GM23338 (cell line): ENCODE measurements around the gene CACNA1G. TPM values are rescaled to one million over a fixed set of nuclear protein-coding genes. Genes with fewer than 3 reads are reported as not detected.

Experiments used
- ATAC-seq: fragments of 200-7000 bp; cut with Tn5 transposase; 3 replicates; pipeline ENCODE4 v1.9.1; 2020
- DNase-seq: peaks from one replicate; pipeline ENCODE4 v3.0.0-alpha.2; 2015; ENCODE audit warnings: low spot score
- H2AFZ ChIP-seq: fragments of 200-600 bp; sonication (generic); 2 replicates; pipeline ENCODE4 v1.8.0; 2016; ENCODE audit warnings: antibody characterized with exemption, mild to moderate bottlenecking, moderate library complexity
- H3F3A ChIP-seq: fragments of 200-600 bp; sonication (generic); replicated peaks from 2 replicates; pipeline ENCODE4 v1.8.0; 2017; ENCODE audit warnings: antibody characterized with exemption, mixed run types, low read depth
- H3K27ac ChIP-seq: fragments of 200-600 bp; sonication (generic); 2 replicates; pipeline ENCODE4 v1.6.1; 2016; ENCODE audit warnings: low read depth
- H3K27me3 ChIP-seq: fragments of 200-600 bp; sonication (generic); 2 replicates; pipeline ENCODE4 v1.8.0; 2016; ENCODE audit warnings: mild to moderate bottlenecking, mixed run types, moderate library complexity; ENCODE audit not compliant: insufficient read depth
- H3K36me3 ChIP-seq: fragments of 200-600 bp; sonication (generic); 2 replicates; pipeline ENCODE4 v1.8.0; 2016; ENCODE audit warnings: mild to moderate bottlenecking; ENCODE audit not compliant: insufficient read depth
- H3K4me1 ChIP-seq: fragments of 200-600 bp; sonication (generic); 2 replicates; pipeline ENCODE4 v1.8.0; 2016; ENCODE audit warnings: mild to moderate bottlenecking, moderate library complexity; ENCODE audit not compliant: insufficient read depth
- H3K4me2 ChIP-seq: fragments of 200-600 bp; sonication (generic); 2 replicates; pipeline ENCODE4 v1.7.1; 2017; ENCODE audit warnings: mixed run types
- H3K4me3 ChIP-seq: fragments of 200-600 bp; sonication (generic); 2 replicates; pipeline ENCODE4 v1.6.1; 2016; ENCODE audit warnings: mixed run types
- H3K79me2 ChIP-seq: fragments of 200-600 bp; sonication (generic); replicated peaks from 2 replicates; pipeline ENCODE4 v1.8.0; 2017; ENCODE audit warnings: mild to moderate bottlenecking; ENCODE audit not compliant: insufficient read depth
- H3K9me2 ChIP-seq: fragments of 200-600 bp; sonication (generic); 2 replicates; pipeline ENCODE4 v1.8.0; 2017; ENCODE audit not compliant: insufficient read depth
- H4K20me1 ChIP-seq: fragments of 200-600 bp; sonication (generic); replicated peaks from 2 replicates; pipeline ENCODE4 v1.8.0; 2017; ENCODE audit warnings: mild to moderate bottlenecking; ENCODE audit not compliant: insufficient read depth
- H3K27ac Mint-ChIP-seq: 2 replicates; pipeline ENCODE4 v1.8.0; 2020; ENCODE audit warnings: inconsistent platforms, mild to moderate bottlenecking, moderate library complexity, mixed read lengths
- H3K27me3 Mint-ChIP-seq: 3 replicates; pipeline ENCODE4 v1.8.0; 2022; ENCODE audit warnings: low read depth, mild to moderate bottlenecking, moderate library complexity, mixed read lengths, inconsistent platforms; ENCODE audit not compliant: insufficient read depth, poor library complexity
- H3K36me3 Mint-ChIP-seq: 3 replicates; pipeline ENCODE4 v1.8.0; 2021; ENCODE audit warnings: low read depth, mild to moderate bottlenecking, inconsistent platforms, moderate library complexity, mixed read lengths
- H3K4me1 Mint-ChIP-seq: 3 replicates; pipeline ENCODE4 v1.8.0; 2020; ENCODE audit warnings: mild to moderate bottlenecking, inconsistent platforms, mixed read lengths
- H3K4me3 Mint-ChIP-seq: 3 replicates; pipeline ENCODE4 v1.8.0; 2021; ENCODE audit warnings: moderate library complexity, mild to moderate bottlenecking, inconsistent platforms, mixed read lengths
- H3K9me3 Mint-ChIP-seq: 3 replicates; pipeline ENCODE4 v1.8.0; 2020; ENCODE audit warnings: moderate library complexity, mild to moderate bottlenecking, inconsistent platforms, mixed read lengths
- CREB1 ChIP-seq: fragments of 250-450 bp; sonication (Bioruptor Pico); IDR thresholded peaks from 2 replicates; pipeline ENCODE4 v1.5.0; 2020; ENCODE audit warnings: low read depth, mild to moderate bottlenecking, moderate library complexity
- EZH2 ChIP-seq: fragments of 200-600 bp; sonication (generic); IDR thresholded peaks from one replicate; pipeline ENCODE4 v1.8.0; 2017; ENCODE audit warnings: antibody characterized with exemption, mild to moderate bottlenecking, low read depth; ENCODE audit not compliant: unreplicated experiment
- EZH2phosphoT487 ChIP-seq: fragments of 200-600 bp; sonication (generic); IDR thresholded peaks from one replicate; pipeline ENCODE4 v1.8.1; 2018; ENCODE audit warnings: antibody characterized with exemption; ENCODE audit not compliant: unreplicated experiment
- JUNB ChIP-seq: IDR thresholded peaks from one replicate; pipeline ENCODE4 v1.6.1; 2016; ENCODE audit warnings: antibody characterized with exemption; ENCODE audit not compliant: unreplicated experiment
- NANOG ChIP-seq: IDR thresholded peaks from 2 replicates; pipeline ENCODE4 v1.6.1; 2016; ENCODE audit warnings: antibody characterized with exemption, borderline replicate concordance
- POLR2AphosphoS5 ChIP-seq: IDR thresholded peaks from 2 replicates; pipeline ENCODE4 v1.6.1; 2016; ENCODE audit warnings: antibody characterized with exemption, low read depth
- STAT1 ChIP-seq: IDR thresholded peaks from one replicate; pipeline ENCODE4 v1.6.1; 2016; ENCODE audit warnings: antibody characterized with exemption; ENCODE audit not compliant: unreplicated experiment
- ZNF114 ChIP-seq: fragments of 250-450 bp; sonication (Bioruptor Pico); IDR thresholded peaks from 2 replicates; pipeline ENCODE4 v1.5.0; 2020; ENCODE audit warnings: mild to moderate bottlenecking, moderate library complexity
- ZNF331 ChIP-seq: fragments of 250-450 bp; sonication (Bioruptor Pico); IDR thresholded peaks from 2 replicates; pipeline ENCODE4 v1.5.0; 2020; ENCODE audit warnings: low read depth, mild to moderate bottlenecking, moderate library complexity
- polyA plus RNA-seq: library from polyadenylated mRNA; unstranded; fragments of >200 nt; fragmentation: Nextera tagmentation; extraction: Ambion mirVana; gene quantifications from 2 replicates; pipeline ENCODE4 v1.2.1, GENCODE V29; 2016
- total RNA-seq: library from RNA; depleted of rRNA; stranded (reverse); fragments of >200 nt; shearing (Covaris generic); gene quantifications from 2 replicates; pipeline ENCODE4 v1.2.3, GENCODE V29; 2014
- TF ChIP-seq, protein P1 (sequence below): IDR thresholded peaks from 2 replicates; pipeline ENCODE4 v1.6.1; 2016; ENCODE audit warnings: antibody characterized with exemption
- TF ChIP-seq, protein P2 (sequence below): fragments of 250-450 bp; sonication (Bioruptor Pico); IDR thresholded peaks from 2 replicates; pipeline ENCODE4 v1.5.0; 2020; ENCODE audit warnings: mild to moderate bottlenecking, moderate library complexity
- TF ChIP-seq, protein P3 (sequence below), 2 experiments: fragments of 200-600 bp in 1 of 2; sonication (generic) in 1 of 2; conservative IDR thresholded peaks; 2 replicates each; pipeline versions ENCODE4 v1.5.1 to v1.6.1; 2016 to 2017; ENCODE audit warnings: antibody characterized with exemption in 2 of 2, low read depth in 2 of 2, mild to moderate bottlenecking in 2 of 2, moderate library complexity in 1 of 2
- TF ChIP-seq, protein P4 (sequence below): IDR thresholded peaks from one replicate; pipeline ENCODE4 v1.6.1; 2018; ENCODE audit warnings: antibody characterized with exemption; ENCODE audit not compliant: unreplicated experiment

Gene CACNA1G
- total and polyA plus RNA-seq, 2 experiments from 2014 or later, result 1.4 to 5.1 TPM

DNA sequence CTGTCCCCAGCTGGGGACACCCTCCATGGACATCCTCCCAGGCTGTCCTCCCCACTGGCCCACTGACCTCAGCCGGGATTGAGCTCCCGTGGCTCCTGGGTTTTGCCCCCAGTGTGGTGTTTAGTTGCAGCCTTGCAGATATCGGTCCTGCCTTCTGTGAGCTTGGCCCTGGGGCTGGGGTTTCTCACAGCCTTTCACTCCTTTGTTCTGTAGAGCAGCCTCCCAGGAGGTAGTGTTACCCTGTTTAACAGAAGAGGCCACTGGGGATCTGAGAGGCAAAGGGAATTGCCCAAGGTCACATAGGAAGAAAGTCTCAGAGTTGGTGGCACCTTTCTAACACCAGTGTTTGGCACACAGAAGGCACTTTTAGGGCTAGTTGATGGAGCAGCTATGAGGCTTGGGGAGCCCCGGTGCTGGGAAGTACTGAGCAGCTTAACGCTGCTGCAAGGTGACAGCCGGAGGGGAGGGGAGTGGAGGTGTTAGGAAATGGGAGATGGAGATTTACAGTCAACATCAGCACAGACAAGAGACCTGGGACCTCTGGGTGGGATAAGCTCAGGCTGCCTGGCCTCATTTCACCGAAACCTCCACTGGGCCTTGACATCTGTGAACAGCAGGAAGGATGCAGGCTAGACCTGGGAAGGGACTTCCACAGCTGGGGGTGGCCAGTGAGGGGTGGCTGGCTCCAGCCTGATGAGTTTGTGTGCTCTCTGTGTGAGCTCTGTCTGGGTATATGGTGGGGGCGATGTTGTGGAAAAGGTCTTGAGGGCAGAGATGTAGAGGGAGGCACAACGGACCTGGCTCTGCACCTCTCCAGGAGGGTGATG, 26.1 kb downstream of the CACNA1G start:
- H3K9me3 Mint-ChIP-seq, result no peaks in the 10 kb centered on the region
- H3K27ac Mint-ChIP-seq, result no peak overlapping the region
- H3K4me1 Mint-ChIP-seq, result peaks cover 20% of the 10 kb centered on the region
- H3K4me3 ChIP-seq, result no peak overlapping the region
- H2AFZ ChIP-seq, result no peak overlapping the region
- no peaks in the 10 kb centered on the region for H3K36me3 Mint-ChIP-seq
- H3K36me3 ChIP-seq, result no peaks in the 10 kb centered on the region
- H3F3A ChIP-seq, result no peaks in the 10 kb centered on the region
- H3K79me2 ChIP-seq, result no peaks in the 10 kb centered on the region
- peak; percentile 75 for ATAC-seq
- peaks cover 29% of the 10 kb centered on the region for H3K27me3 Mint-ChIP-seq
- H3K27me3 ChIP-seq, result no peaks in the 10 kb centered on the region
- TF ChIP-seq, protein P1, sequence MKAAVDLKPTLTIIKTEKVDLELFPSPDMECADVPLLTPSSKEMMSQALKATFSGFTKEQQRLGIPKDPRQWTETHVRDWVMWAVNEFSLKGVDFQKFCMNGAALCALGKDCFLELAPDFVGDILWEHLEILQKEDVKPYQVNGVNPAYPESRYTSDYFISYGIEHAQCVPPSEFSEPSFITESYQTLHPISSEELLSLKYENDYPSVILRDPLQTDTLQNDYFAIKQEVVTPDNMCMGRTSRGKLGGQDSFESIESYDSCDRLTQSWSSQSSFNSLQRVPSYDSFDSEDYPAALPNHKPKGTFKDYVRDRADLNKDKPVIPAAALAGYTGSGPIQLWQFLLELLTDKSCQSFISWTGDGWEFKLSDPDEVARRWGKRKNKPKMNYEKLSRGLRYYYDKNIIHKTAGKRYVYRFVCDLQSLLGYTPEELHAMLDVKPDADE, result no peak
- TF ChIP-seq EZH2 (no peak), CREB1 (CRISPR knock-in tag) (no peak), NANOG (no peak), STAT1 (no peak), POLR2AphosphoS5 (no peak), JUNB (no peak), EZH2phosphoT487 (no peak), ZNF331 (CRISPR knock-in tag) (no peak), ZNF114 (CRISPR knock-in tag) (no peak)
- TF ChIP-seq, protein P2, sequence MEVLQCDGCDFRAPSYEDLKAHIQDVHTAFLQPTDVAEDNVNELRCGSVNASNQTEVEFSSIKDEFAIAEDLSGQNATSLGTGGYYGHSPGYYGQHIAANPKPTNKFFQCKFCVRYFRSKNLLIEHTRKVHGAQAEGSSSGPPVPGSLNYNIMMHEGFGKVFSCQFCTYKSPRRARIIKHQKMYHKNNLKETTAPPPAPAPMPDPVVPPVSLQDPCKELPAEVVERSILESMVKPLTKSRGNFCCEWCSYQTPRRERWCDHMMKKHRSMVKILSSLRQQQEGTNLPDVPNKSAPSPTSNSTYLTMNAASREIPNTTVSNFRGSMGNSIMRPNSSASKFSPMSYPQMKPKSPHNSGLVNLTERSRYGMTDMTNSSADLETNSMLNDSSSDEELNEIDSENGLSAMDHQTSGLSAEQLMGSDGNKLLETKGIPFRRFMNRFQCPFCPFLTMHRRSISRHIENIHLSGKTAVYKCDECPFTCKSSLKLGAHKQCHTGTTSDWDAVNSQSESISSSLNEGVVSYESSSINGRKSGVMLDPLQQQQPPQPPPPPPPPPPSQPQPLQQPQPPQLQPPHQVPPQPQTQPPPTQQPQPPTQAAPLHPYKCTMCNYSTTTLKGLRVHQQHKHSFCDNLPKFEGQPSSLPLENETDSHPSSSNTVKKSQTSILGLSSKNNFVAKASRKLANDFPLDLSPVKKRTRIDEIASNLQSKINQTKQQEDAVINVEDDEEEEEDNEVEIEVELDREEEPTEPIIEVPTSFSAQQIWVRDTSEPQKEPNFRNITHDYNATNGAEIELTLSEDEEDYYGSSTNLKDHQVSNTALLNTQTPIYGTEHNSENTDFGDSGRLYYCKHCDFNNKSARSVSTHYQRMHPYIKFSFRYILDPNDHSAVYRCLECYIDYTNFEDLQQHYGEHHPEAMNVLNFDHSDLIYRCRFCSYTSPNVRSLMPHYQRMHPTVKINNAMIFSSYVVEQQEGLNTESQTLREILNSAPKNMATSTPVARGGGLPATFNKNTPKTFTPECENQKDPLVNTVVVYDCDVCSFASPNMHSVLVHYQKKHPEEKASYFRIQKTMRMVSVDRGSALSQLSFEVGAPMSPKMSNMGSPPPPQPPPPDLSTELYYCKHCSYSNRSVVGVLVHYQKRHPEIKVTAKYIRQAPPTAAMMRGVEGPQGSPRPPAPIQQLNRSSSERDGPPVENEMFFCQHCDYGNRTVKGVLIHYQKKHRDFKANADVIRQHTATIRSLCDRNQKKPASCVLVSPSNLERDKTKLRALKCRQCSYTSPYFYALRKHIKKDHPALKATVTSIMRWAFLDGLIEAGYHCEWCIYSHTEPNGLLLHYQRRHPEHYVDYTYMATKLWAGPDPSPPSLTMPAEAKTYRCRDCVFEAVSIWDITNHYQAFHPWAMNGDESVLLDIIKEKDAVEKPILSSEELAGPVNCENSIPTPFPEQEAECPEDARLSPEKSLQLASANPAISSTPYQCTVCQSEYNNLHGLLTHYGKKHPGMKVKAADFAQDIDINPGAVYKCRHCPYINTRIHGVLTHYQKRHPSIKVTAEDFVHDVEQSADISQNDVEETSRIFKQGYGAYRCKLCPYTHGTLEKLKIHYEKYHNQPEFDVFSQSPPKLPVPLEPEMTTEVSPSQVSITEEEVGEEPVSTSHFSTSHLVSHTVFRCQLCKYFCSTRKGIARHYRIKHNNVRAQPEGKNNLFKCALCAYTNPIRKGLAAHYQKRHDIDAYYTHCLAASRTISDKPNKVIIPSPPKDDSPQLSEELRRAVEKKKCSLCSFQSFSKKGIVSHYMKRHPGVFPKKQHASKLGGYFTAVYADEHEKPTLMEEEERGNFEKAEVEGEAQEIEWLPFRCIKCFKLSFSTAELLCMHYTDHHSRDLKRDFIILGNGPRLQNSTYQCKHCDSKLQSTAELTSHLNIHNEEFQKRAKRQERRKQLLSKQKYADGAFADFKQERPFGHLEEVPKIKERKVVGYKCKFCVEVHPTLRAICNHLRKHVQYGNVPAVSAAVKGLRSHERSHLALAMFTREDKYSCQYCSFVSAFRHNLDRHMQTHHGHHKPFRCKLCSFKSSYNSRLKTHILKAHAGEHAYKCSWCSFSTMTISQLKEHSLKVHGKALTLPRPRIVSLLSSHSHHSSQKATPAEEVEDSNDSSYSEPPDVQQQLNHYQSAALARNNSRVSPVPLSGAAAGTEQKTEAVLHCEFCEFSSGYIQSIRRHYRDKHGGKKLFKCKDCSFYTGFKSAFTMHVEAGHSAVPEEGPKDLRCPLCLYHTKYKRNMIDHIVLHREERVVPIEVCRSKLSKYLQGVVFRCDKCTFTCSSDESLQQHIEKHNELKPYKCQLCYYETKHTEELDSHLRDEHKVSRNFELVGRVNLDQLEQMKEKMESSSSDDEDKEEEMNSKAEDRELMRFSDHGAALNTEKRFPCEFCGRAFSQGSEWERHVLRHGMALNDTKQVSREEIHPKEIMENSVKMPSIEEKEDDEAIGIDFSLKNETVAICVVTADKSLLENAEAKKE (CRISPR knock-in tag), result no peak
- TF ChIP-seq, protein P3, sequence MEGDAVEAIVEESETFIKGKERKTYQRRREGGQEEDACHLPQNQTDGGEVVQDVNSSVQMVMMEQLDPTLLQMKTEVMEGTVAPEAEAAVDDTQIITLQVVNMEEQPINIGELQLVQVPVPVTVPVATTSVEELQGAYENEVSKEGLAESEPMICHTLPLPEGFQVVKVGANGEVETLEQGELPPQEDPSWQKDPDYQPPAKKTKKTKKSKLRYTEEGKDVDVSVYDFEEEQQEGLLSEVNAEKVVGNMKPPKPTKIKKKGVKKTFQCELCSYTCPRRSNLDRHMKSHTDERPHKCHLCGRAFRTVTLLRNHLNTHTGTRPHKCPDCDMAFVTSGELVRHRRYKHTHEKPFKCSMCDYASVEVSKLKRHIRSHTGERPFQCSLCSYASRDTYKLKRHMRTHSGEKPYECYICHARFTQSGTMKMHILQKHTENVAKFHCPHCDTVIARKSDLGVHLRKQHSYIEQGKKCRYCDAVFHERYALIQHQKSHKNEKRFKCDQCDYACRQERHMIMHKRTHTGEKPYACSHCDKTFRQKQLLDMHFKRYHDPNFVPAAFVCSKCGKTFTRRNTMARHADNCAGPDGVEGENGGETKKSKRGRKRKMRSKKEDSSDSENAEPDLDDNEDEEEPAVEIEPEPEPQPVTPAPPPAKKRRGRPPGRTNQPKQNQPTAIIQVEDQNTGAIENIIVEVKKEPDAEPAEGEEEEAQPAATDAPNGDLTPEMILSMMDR (conservative IDR thresholded peaks at IDR 0.05; ENCODE audit: low read depth in 2 of 2), result no peak
- TF ChIP-seq, protein P4, sequence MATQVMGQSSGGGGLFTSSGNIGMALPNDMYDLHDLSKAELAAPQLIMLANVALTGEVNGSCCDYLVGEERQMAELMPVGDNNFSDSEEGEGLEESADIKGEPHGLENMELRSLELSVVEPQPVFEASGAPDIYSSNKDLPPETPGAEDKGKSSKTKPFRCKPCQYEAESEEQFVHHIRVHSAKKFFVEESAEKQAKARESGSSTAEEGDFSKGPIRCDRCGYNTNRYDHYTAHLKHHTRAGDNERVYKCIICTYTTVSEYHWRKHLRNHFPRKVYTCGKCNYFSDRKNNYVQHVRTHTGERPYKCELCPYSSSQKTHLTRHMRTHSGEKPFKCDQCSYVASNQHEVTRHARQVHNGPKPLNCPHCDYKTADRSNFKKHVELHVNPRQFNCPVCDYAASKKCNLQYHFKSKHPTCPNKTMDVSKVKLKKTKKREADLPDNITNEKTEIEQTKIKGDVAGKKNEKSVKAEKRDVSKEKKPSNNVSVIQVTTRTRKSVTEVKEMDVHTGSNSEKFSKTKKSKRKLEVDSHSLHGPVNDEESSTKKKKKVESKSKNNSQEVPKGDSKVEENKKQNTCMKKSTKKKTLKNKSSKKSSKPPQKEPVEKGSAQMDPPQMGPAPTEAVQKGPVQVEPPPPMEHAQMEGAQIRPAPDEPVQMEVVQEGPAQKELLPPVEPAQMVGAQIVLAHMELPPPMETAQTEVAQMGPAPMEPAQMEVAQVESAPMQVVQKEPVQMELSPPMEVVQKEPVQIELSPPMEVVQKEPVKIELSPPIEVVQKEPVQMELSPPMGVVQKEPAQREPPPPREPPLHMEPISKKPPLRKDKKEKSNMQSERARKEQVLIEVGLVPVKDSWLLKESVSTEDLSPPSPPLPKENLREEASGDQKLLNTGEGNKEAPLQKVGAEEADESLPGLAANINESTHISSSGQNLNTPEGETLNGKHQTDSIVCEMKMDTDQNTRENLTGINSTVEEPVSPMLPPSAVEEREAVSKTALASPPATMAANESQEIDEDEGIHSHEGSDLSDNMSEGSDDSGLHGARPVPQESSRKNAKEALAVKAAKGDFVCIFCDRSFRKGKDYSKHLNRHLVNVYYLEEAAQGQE, result no peak
- no peak for DNase-seq
- H3K4me3 Mint-ChIP-seq, result no peak overlapping the region
- no peaks in the 10 kb centered on the region for H3K9me2 ChIP-seq
- no peak overlapping the region for H3K27ac ChIP-seq
- H3K4me1 ChIP-seq, result no peaks in the 10 kb centered on the region
- no peak overlapping the region for H3K4me2 ChIP-seq
- H4K20me1 ChIP-seq, result no peaks in the 10 kb centered on the region
